Mesendoderm (in vitro differentiated cells): ENCODE measurements around the gene HDHD3.

Experiments
- DNase-seq: peaks from one replicate; pipeline ENCODE4 v3.0.0; 2013
- H2AK5ac ChIP-seq: 2 replicates; pipeline ENCODE4 v1.6.1; 2013; ENCODE audit warnings: low read length, inconsistent platforms
- H2BK120ac ChIP-seq: 2 replicates; pipeline ENCODE4 v1.6.1; 2013; ENCODE audit warnings: low read depth, mild to moderate bottlenecking, low read length, moderate library complexity, mixed read lengths
- H2BK15ac ChIP-seq: replicated peaks from 2 replicates; pipeline ENCODE4 v1.6.1; 2013; ENCODE audit warnings: low read depth, mild to moderate bottlenecking, moderate library complexity
- H2BK5ac ChIP-seq: 2 replicates; pipeline ENCODE4 v1.6.1; 2013; ENCODE audit warnings: low read length, inconsistent platforms
- H3K18ac ChIP-seq: 2 replicates; pipeline ENCODE4 v1.6.1; 2013; ENCODE audit warnings: mild to moderate bottlenecking, low read length, mixed read lengths
- H3K23ac ChIP-seq: one replicate; pipeline ENCODE4 v1.6.1; 2013; ENCODE audit warnings: low read length
- H3K27ac ChIP-seq: 2 replicates; pipeline ENCODE4 v1.5.1; 2013; ENCODE audit warnings: low read depth, mild to moderate bottlenecking, inconsistent platforms, low read length, moderate library complexity
- H3K27me3 ChIP-seq: 2 replicates; pipeline ENCODE4 v1.6.1; 2013; ENCODE audit warnings: low read length, control low read depth, mild to moderate bottlenecking, inconsistent platforms; ENCODE audit not compliant: insufficient read depth, poor library complexity
- H3K36me3 ChIP-seq: 2 replicates; pipeline ENCODE4 v1.6.1; 2013; ENCODE audit warnings: low read length, inconsistent platforms; ENCODE audit not compliant: control insufficient read depth, insufficient read depth
- H3K4ac ChIP-seq: one replicate; pipeline ENCODE4 v1.6.1; 2013; ENCODE audit warnings: low read depth, mild to moderate bottlenecking, low read length, moderate library complexity
- H3K4me1 ChIP-seq: 2 replicates; pipeline ENCODE4 v1.6.1; 2013; ENCODE audit warnings: low read depth, low read length, inconsistent platforms; ENCODE audit not compliant: control insufficient read depth
- H3K4me2 ChIP-seq: 2 replicates; pipeline ENCODE4 v1.6.1; 2013; ENCODE audit warnings: low read length
- H3K4me3 ChIP-seq: 2 replicates; pipeline ENCODE4 v1.5.1; 2013; ENCODE audit warnings: mild to moderate bottlenecking, low read length
- H3K56ac ChIP-seq: one replicate; pipeline ENCODE4 v1.6.1; 2013; ENCODE audit warnings: low read length
- H3K79me1 ChIP-seq: 2 replicates; pipeline ENCODE4 v1.6.1; 2013; ENCODE audit warnings: low read length, inconsistent platforms
- H3K79me2 ChIP-seq: 2 replicates; pipeline ENCODE4 v1.6.1; 2013; ENCODE audit warnings: mild to moderate bottlenecking, low read length; ENCODE audit not compliant: control insufficient read depth, insufficient read depth
- H3K9ac ChIP-seq: 2 replicates; pipeline ENCODE4 v1.6.1; 2013; ENCODE audit warnings: low read length, inconsistent platforms
- H4K5ac ChIP-seq: one replicate; pipeline ENCODE4 v1.6.1; 2013; ENCODE audit warnings: low read length
- H4K8ac ChIP-seq: one replicate; pipeline ENCODE4 v1.6.1; 2013; ENCODE audit warnings: low read depth, mild to moderate bottlenecking, control low read depth, low read length, moderate library complexity
- WGBS: extraction: QIAGEN DNeasy Blood & Tissue Kit; methylation state at CpG from one replicate; pipeline ENCODE4 v1.1.7; 2013; ENCODE audit warnings: low lambda C conversion rate, missing lambda C conversion rate; ENCODE audit not compliant: insufficient coverage; ENCODE audit errors: extremely low coverage; 5-methylcytosine and 5-hydroxymethylcytosine counted together

HDHD3 gene

GRCh38 chr9:113395000-113395861 lies 18.4 kb upstream of the HDHD3 start:
- H3K9ac ChIP-seq = no peak overlapping the region
- no peak overlapping the region for H3K4me2 ChIP-seq
- H2BK120ac ChIP-seq = no peak overlapping the region
- no peak for DNase-seq
- no peak overlapping the region for H3K18ac ChIP-seq
- no peak overlapping the region for H3K23ac ChIP-seq
- H2AK5ac ChIP-seq = no peak overlapping the region
- no peaks in the 10 kb centered on the region for H3K79me1 ChIP-seq
- H2BK15ac ChIP-seq = no peak overlapping the region
- no peaks in the 10 kb centered on the region for H3K4me1 ChIP-seq
- H3K4ac ChIP-seq = no peak overlapping the region
- H2BK5ac ChIP-seq = no peak overlapping the region
- H3K27ac ChIP-seq = no peak overlapping the region
- no peak overlapping the region for H3K56ac ChIP-seq
- no peaks in the 10 kb centered on the region for H3K79me2 ChIP-seq
- no peak overlapping the region for H4K5ac ChIP-seq
- no peak overlapping the region for H4K8ac ChIP-seq
- no peaks in the 10 kb centered on the region for H3K36me3 ChIP-seq
- H3K27me3 ChIP-seq = no peaks in the 10 kb centered on the region
- no CpG with 5 or more reads among the region's 9 CpGs for WGBS
- no peak overlapping the region for H3K4me3 ChIP-seq

- Histone ChIP-seq H2AK5ac (no peak overlapping the region), H4K8ac (no peak overlapping the region), H3K9ac (no peak overlapping the region), H3K23ac (no peak overlapping the region), H3K56ac (no peak overlapping the region), H3K79me1 (no peaks in the 10 kb centered on the region), H2BK120ac (no peak overlapping the region), H3K4me2 (no peak overlapping the region), H3K4me3 (no peak overlapping the region), H3K4me1 (no peaks in the 10 kb centered on the region), H3K4ac (no peak overlapping the region), H3K27me3 (no peaks in the 10 kb centered on the region), H2BK15ac (no peak overlapping the region), H3K36me3 (peaks cover 2% of the 10 kb centered on the region), H3K79me2 (no peaks in the 10 kb centered on the region), H3K18ac (no peak overlapping the region), H3K27ac (no peak overlapping the region), H4K5ac (no peak overlapping the region), H2BK5ac (no peak overlapping the region)
- no peak for DNase-seq
- WGBS = no CpG with 5 or more reads among the region's 7 CpGs
These were observed 16.5 kb upstream of the HDHD3 start for GRCh38 chr9:113393281-113393680.

- Histone ChIP-seq H3K4me2 (no peak overlapping the region), H3K9ac (no peak overlapping the region), H3K27me3 (no peaks in the 10 kb centered on the region), H3K18ac (no peak overlapping the region), H2BK5ac (no peak overlapping the region), H2BK120ac (no peak overlapping the region), H3K4ac (no peak overlapping the region), H4K8ac (no peak overlapping the region), H3K36me3 (peaks cover 4% of the 10 kb centered on the region), H3K4me3 (no peak overlapping the region), H2BK15ac (no peak overlapping the region), H4K5ac (no peak overlapping the region), H3K56ac (no peak overlapping the region), H3K23ac (no peak overlapping the region), H3K4me1 (no peaks in the 10 kb centered on the region), H3K27ac (no peak overlapping the region), H3K79me1 (no peaks in the 10 kb centered on the region), H3K79me2 (no peaks in the 10 kb centered on the region), H2AK5ac (no peak overlapping the region)
- no CpG with 5 or more reads among the region's 7 CpGs for WGBS
- DNase-seq = no peak
These were observed 15.1 kb upstream of the HDHD3 start for GRCh38 chr9:113391917-113392316.

- Histone ChIP-seq H3K56ac (no peak overlapping the region), H3K18ac (no peak overlapping the region), H3K4me3 (no peak overlapping the region), H2AK5ac (no peak overlapping the region), H4K5ac (no peak overlapping the region), H3K27ac (no peak overlapping the region), H3K79me2 (no peaks in the 10 kb centered on the region), H2BK120ac (no peak overlapping the region), H2BK15ac (no peak overlapping the region), H3K4me1 (no peaks in the 10 kb centered on the region), H3K23ac (no peak overlapping the region), H3K36me3 (peaks cover 4% of the 10 kb centered on the region), H4K8ac (no peak overlapping the region), H3K4me2 (no peak overlapping the region), H3K9ac (no peak overlapping the region), H2BK5ac (no peak overlapping the region), H3K27me3 (no peaks in the 10 kb centered on the region), H3K4ac (no peak overlapping the region), H3K79me1 (no peaks in the 10 kb centered on the region)
- no CpG with 5 or more reads among the region's 17 CpGs for WGBS
- DNase-seq = no peak
These were observed 13.6 kb upstream of the HDHD3 start for GRCh38 chr9:113390192-113390960.

GRCh38 chr9:113389451-113389850 lies 12.7 kb upstream of the HDHD3 start:
- peaks cover 4% of the 10 kb centered on the region for H3K36me3 ChIP-seq
- H3K79me2 ChIP-seq = no peaks in the 10 kb centered on the region
- WGBS = no CpG with 5 or more reads among the region's 11 CpGs
- no peaks in the 10 kb centered on the region for H3K4me1 ChIP-seq
- no peak overlapping the region for H2BK15ac ChIP-seq
- no peak overlapping the region for H3K4me3 ChIP-seq
- H3K27me3 ChIP-seq = no peaks in the 10 kb centered on the region
- no peak overlapping the region for H2AK5ac ChIP-seq
- no peak overlapping the region for H3K4ac ChIP-seq
- H2BK5ac ChIP-seq = no peak overlapping the region
- no peak overlapping the region for H3K9ac ChIP-seq
- H3K23ac ChIP-seq = no peak overlapping the region
- no peaks in the 10 kb centered on the region for H3K79me1 ChIP-seq
- no peak overlapping the region for H3K4me2 ChIP-seq
- no peak overlapping the region for H2BK120ac ChIP-seq
- H3K18ac ChIP-seq = no peak overlapping the region
- no peak overlapping the region for H4K8ac ChIP-seq
- H3K56ac ChIP-seq = no peak overlapping the region
- no peak overlapping the region for H4K5ac ChIP-seq
- no peak for DNase-seq
- no peak overlapping the region for H3K27ac ChIP-seq
